K562 (cell line): ENCODE data around the gene MIDN. TPM values are rescaled to one million over a fixed set of nuclear protein-coding genes. Genes with fewer than 3 reads are reported as not detected.

Experiments used
- BHLHE40 ChIP-seq: IDR thresholded peaks from 2 replicates; pipeline ENCODE4 v1.6.1; 2011; ENCODE audit warnings: low read length, improper control_type of control experiment
- DDX20 ChIP-seq: fragments of 450-650 bp; IDR thresholded peaks from 2 replicates; pipeline ENCODE4 v1.6.1; 2016; ENCODE audit warnings: missing genetic modification characterization, low read depth, mild to moderate bottlenecking, missing compliant biosample characterization, moderate library complexity
- DLX4 ChIP-seq: fragments of 250-450 bp; sonication (Bioruptor Pico); IDR thresholded peaks from 2 replicates; pipeline ENCODE4 v1.6.1; 2021; ENCODE audit warnings: mild to moderate bottlenecking
- ETV5 ChIP-seq: sonication (generic); formaldehyde crosslinking; IDR thresholded peaks from 2 replicates; pipeline ENCODE4 v1.4.0; 2020; ENCODE audit warnings: low read depth, mild to moderate bottlenecking, missing genetic modification reagents
- GABPA ChIP-seq: fragments of 200-800 bp; sonication (Bioruptor generic); conservative IDR thresholded peaks from 2 replicates; pipeline ENCODE4 v1.6.1; 2016; ENCODE audit warnings: low read depth, missing genetic modification characterization, missing compliant biosample characterization
- HBP1 ChIP-seq: fragments of 450-650 bp; formaldehyde crosslinking; IDR thresholded peaks from 2 replicates; pipeline ENCODE4 v1.4.0; 2022; ENCODE audit warnings: missing genetic modification characterization
- HNRNPK ChIP-seq: fragments of 200-400 bp; formaldehyde crosslinking; IDR thresholded peaks from one replicate; pipeline ENCODE4 v1.6.1; 2018; ENCODE audit warnings: mild to moderate bottlenecking, low read depth, low read length; ENCODE audit not compliant: poor library complexity, severe bottlenecking
- MYC ChIP-seq, 2 experiments: fragments of 250-450 bp in 1 of 2; sonication (Bioruptor Pico) in 1 of 2; IDR thresholded peaks; 2 replicates each; pipeline versions ENCODE4 v1.5.1 to v1.6.1; 2012 to 2021; ENCODE audit warnings: low read depth in 2 of 2, borderline replicate concordance in 1 of 2, improper control_type of control experiment in 1 of 2, low read length in 1 of 2, mild to moderate bottlenecking in 1 of 2, moderate library complexity in 1 of 2
- PML ChIP-seq: IDR thresholded peaks from 2 replicates; pipeline ENCODE4 v1.6.1; 2012; ENCODE audit warnings: low read length, inconsistent platforms
- POLR2A ChIP-seq: fragments of 450-650 bp; conservative IDR thresholded peaks from 2 replicates; pipeline ENCODE4 v1.6.1; 2016
- POU5F1 ChIP-seq: fragments of 150-350 bp; IDR thresholded peaks from 2 replicates; pipeline ENCODE4 v1.6.1; 2014; ENCODE audit warnings: borderline replicate concordance, low read length, low read depth, mild to moderate bottlenecking; ENCODE audit not compliant: partially characterized antibody
- PREB ChIP-seq: sonication (generic); formaldehyde crosslinking; IDR thresholded peaks from 2 replicates; pipeline ENCODE4 v1.8.1; 2023; ENCODE audit warnings: mild to moderate bottlenecking, missing genetic modification reagents
- PTTG1 ChIP-seq: fragments of 450-650 bp; IDR thresholded peaks from 2 replicates; pipeline ENCODE4 v1.6.1; 2016; ENCODE audit warnings: low read depth, mild to moderate bottlenecking, missing genetic modification characterization, missing compliant biosample characterization
- RBM15 ChIP-seq: fragments of 200-400 bp; formaldehyde crosslinking; IDR thresholded peaks from 2 replicates; pipeline ENCODE4 v1.6.1; 2018; ENCODE audit warnings: mild to moderate bottlenecking, low read length, moderate library complexity; ENCODE audit not compliant: insufficient read depth
- SMAD4 ChIP-seq: fragments of 250-450 bp; sonication (Bioruptor Pico); conservative IDR thresholded peaks from 2 replicates; pipeline ENCODE4 v1.8.0; 2021; ENCODE audit warnings: inconsistent platforms, mild to moderate bottlenecking, moderate library complexity
- U2AF2 ChIP-seq: fragments of 200-400 bp; formaldehyde crosslinking; optimal IDR thresholded peaks from 2 replicates; pipeline ENCODE3; 2017; ENCODE audit warnings: low read depth, mild to moderate bottlenecking, low read length
- YY1 ChIP-seq, 3 experiments: IDR thresholded peaks; 2 replicates each; pipeline ENCODE4 v1.6.1; 2011; ENCODE audit warnings: low read length in 2 of 3, mild to moderate bottlenecking in 2 of 3, moderate library complexity in 2 of 3, borderline replicate concordance in 1 of 3, control low read depth in 1 of 3, low read depth in 1 of 3; ENCODE audit not compliant: insufficient read depth in 3 of 3, insufficient replicate concordance in 2 of 3, control insufficient read depth in 1 of 3, insufficient read length in 1 of 3; ENCODE audit errors: extremely low read depth in 1 of 3
- ZFP30 ChIP-seq: fragments of 250-450 bp; sonication (Bioruptor Pico); IDR thresholded peaks from 2 replicates; pipeline ENCODE4 v1.8.0; 2022; ENCODE audit warnings: moderate library complexity, mild to moderate bottlenecking, inconsistent platforms, borderline replicate concordance
- ZNF175 ChIP-seq: fragments of 200-800 bp; sonication (Bioruptor generic); IDR thresholded peaks from 2 replicates; pipeline ENCODE4 v1.6.1; 2016; ENCODE audit warnings: low read depth, mild to moderate bottlenecking, missing genetic modification characterization, missing compliant biosample characterization
- ZNF79 ChIP-seq: fragments of 250-450 bp; sonication (Bioruptor Pico); IDR thresholded peaks from 2 replicates; pipeline ENCODE4 v1.4.0; 2020; ENCODE audit warnings: low read depth, mild to moderate bottlenecking, moderate library complexity
- polyA plus RNA-seq, 8 experiments: library from polyadenylated mRNA; depleted of rRNA in 4 of 8; stranded (reverse) in 5 of 8; unstranded in 3 of 8; fragments of >200 nt; fragmentation: Nextera tagmentation in 2 of 8; fragmentation: Illumina TruSeq in 1 of 8; extraction: Ambion mirVana in 2 of 8; extraction: Trizol in 1 of 8; gene quantifications; 2 replicates each; pipeline versions ENCODE4 v1.2.1 to v1.2.3, GENCODE V29; 2011 to 2014; ENCODE audit warnings: inconsistent platforms in 1 of 8, missing spikeins in 1 of 8
- total RNA-seq, 7 experiments: library from RNA; depleted of rRNA in 6 of 7; stranded (reverse); fragments of >200 nt in 6 of 7; fragmentation: Illumina TruSeq in 2 of 7; extraction: Trizol in 2 of 7; gene quantifications; 2 replicates each; pipeline versions ENCODE4 v1.2.1 to v1.2.3, GENCODE V29; 2011 to 2021; ENCODE audit warnings: low replicate concordance in 1 of 7

MIDN gene
- total and polyA plus RNA-seq, 9 of the 15 experiments (the other 6 are each of a cell fraction or from before 2014, with no cell fraction given), result 0.17 to 120 (median 10.1) TPM

GRCh38 chr19:1205114-1206099 lies 43.0 kb upstream of the MIDN start, which contains the start of gene STK11 (continued):
- no peak for TF ChIP-seq DDX20 (tag)
- TF ChIP-seq MYC (IDR thresholded peaks at IDR 0.05; ENCODE audit: low read depth, low read length), result 0 out of 2 replicates have a peak, but pooled peaks have one; percentile 32
- no peak for TF ChIP-seq MYC (CRISPR knock-in tag; IDR thresholded peaks at IDR 0.05; ENCODE audit: borderline replicate concordance, low read depth)
- no peak for TF ChIP-seq U2AF2
- TF ChIP-seq ETV5 (CRISPR knock-in tag), result no peak
- no peak for TF ChIP-seq HBP1
- TF ChIP-seq ZNF79 (CRISPR knock-in tag), result no peak
- TF ChIP-seq YY1 (IDR thresholded peaks at IDR 0.05; ENCODE audit: borderline replicate concordance in 1 of 3, control insufficient read depth in 1 of 3, extremely low read depth in 1 of 3, insufficient read depth in 3 of 3, insufficient read length in 1 of 3, insufficient replicate concordance in 2 of 3, low read depth in 1 of 3, low read length in 2 of 3), result peak; percentile 83 to 98 (median 95)
- no peak for TF ChIP-seq PTTG1 (tag)
- TF ChIP-seq POU5F1, result no peak
- TF ChIP-seq ZNF175, result 0 out of 2 replicates have a peak, but pooled peaks have one; percentile 39
- no peak; the same call in 1 of the 2 replicates for TF ChIP-seq GABPA
- no peak for TF ChIP-seq RBM15
- TF ChIP-seq ZFP30 (CRISPR knock-in tag), result no peak; the same call in 1 of the 2 replicates
- TF ChIP-seq SMAD4 (CRISPR knock-in tag), result peak; percentile 33
- peak; percentile 59 for TF ChIP-seq POLR2A
- TF ChIP-seq PML, result no peak
- peak; percentile 68 for TF ChIP-seq HNRNPK
- TF ChIP-seq BHLHE40, result peak; percentile 50
- no peak for TF ChIP-seq PREB (CRISPR knock-in tag)
- no peak for TF ChIP-seq DLX4 (CRISPR knock-in tag)
